ENCODE measurements around the gene LRRC75A.
"Not testable (repeated sequence)": the region's sequence is repeated elsewhere in the genome, so short reads cannot be mapped to it uniquely, and the experiment has no call there.

The LRRC75A gene

GRCh38 chr17:16491703-16492612 lies at the start of gene LRRC75A:
Gene LRRC75A (minus strand): TSS chr17:16492193. CDS start chr17:16491990, 203 bp downstream.
- DNase-seq: peak; percentile 11 to 56 (median 30)

- no peak for DNase-seq
Observed at GRCh38 chr17:16537130-16537458, 45.1 kb upstream of the LRRC75A start.

GRCh38 chr17:16534236-16534635 lies 42.2 kb upstream of the LRRC75A start:
- DNase-seq: no peak

GRCh38 chr17:16529906-16530305 lies 37.9 kb upstream of the LRRC75A start:
- no peak for DNase-seq

- no peak for DNase-seq
Observed at GRCh38 chr17:16527298-16527697, 35.3 kb upstream of the LRRC75A start.

- not testable (repeated sequence) for DNase-seq
Observed at GRCh38 chr17:16525556-16525955, 33.6 kb upstream of the LRRC75A start.

- peak; percentile 18 to 64 (median 42) for DNase-seq
Observed at GRCh38 chr17:16521070-16521727, 29.2 kb upstream of the LRRC75A start.

GRCh38 chr17:16519021-16519420 lies 27.0 kb upstream of the LRRC75A start:
- no peak for DNase-seq

GRCh38 chr17:16517477-16517876 lies 25.5 kb upstream of the LRRC75A start:
- no peak for DNase-seq

GRCh38 chr17:16516594-16517051 lies 24.6 kb upstream of the LRRC75A start:
- no peak for DNase-seq

- no peak for DNase-seq
Observed at GRCh38 chr17:16515933-16516332, 23.9 kb upstream of the LRRC75A start.

GRCh38 chr17:16513873-16514272 lies 21.9 kb upstream of the LRRC75A start:
- no peak for DNase-seq

- no peak for DNase-seq
Observed at GRCh38 chr17:16512011-16512410, 20.0 kb upstream of the LRRC75A start.

GRCh38 chr17:16511593-16511992 lies 19.6 kb upstream of the LRRC75A start:
- DNase-seq: no peak

GRCh38 chr17:16507918-16508533 lies 16.0 kb upstream of the LRRC75A start:
- DNase-seq: no peak

- DNase-seq: no peak
Observed at GRCh38 chr17:16506188-16506587, 14.2 kb upstream of the LRRC75A start.

GRCh38 chr17:16504984-16505383 lies 13.0 kb upstream of the LRRC75A start:
- no peak for DNase-seq

GRCh38 chr17:16496820-16497489 lies 5.0 kb upstream of the LRRC75A start:
- no peak for DNase-seq

GRCh38 chr17:16495980-16496819 lies 4.2 kb upstream of the LRRC75A start:
- no peak for DNase-seq

GRCh38 chr17:16495561-16495960 lies 3.6 kb upstream of the LRRC75A start:
- DNase-seq: no peak

- no peak for DNase-seq
Observed at GRCh38 chr17:16494059-16494458, 2.1 kb upstream of the LRRC75A start.

- DNase-seq: no peak
Observed at GRCh38 chr17:16493531-16494046, 1.6 kb upstream of the LRRC75A start.

Data from stimulated activated naive CD4-positive, alpha-beta T cell (primary cell).